GM13977 (cell line): ENCODE data around the gene DLG4.

Experiments used
- DNase-seq: peaks from one replicate; pipeline ENCODE4 v3.0.0; 2012; ENCODE audit warnings: low spot score
- in situ Hi-C: fragments of 300-500 bp; cut with MboI; formaldehyde crosslinking; loops from one replicate; pipeline ENCODE4 v1.12.0; 2022; ENCODE audit warnings: low sequenced_read_pairs, low pct_unique_long_range_greater_than_20kb, mixed read lengths, inconsistent platforms; ENCODE audit not compliant: unreplicated experiment
- TF ChIP-seq, protein P1 (sequence below): IDR thresholded peaks from 2 replicates; pipeline ENCODE4 v1.5.1; 2012; ENCODE audit warnings: mild to moderate bottlenecking, control low read depth; ENCODE audit not compliant: insufficient read depth; ENCODE audit errors: extremely low read depth, missing control alignments

Gene DLG4

GRCh38 chr17:7254511-7254910 is 34.9 kb upstream of the DLG4 start:
- DNase-seq, result no peak
- in situ Hi-C loops, result no loop called here
- TF ChIP-seq, protein P1, sequence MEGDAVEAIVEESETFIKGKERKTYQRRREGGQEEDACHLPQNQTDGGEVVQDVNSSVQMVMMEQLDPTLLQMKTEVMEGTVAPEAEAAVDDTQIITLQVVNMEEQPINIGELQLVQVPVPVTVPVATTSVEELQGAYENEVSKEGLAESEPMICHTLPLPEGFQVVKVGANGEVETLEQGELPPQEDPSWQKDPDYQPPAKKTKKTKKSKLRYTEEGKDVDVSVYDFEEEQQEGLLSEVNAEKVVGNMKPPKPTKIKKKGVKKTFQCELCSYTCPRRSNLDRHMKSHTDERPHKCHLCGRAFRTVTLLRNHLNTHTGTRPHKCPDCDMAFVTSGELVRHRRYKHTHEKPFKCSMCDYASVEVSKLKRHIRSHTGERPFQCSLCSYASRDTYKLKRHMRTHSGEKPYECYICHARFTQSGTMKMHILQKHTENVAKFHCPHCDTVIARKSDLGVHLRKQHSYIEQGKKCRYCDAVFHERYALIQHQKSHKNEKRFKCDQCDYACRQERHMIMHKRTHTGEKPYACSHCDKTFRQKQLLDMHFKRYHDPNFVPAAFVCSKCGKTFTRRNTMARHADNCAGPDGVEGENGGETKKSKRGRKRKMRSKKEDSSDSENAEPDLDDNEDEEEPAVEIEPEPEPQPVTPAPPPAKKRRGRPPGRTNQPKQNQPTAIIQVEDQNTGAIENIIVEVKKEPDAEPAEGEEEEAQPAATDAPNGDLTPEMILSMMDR, result no peak

- TF ChIP-seq, protein P1, result no peak
- DNase-seq, result no peak
- in situ Hi-C loops, result no loop called here
Observed at GRCh38 chr17:7253082-7253481, 33.4 kb upstream of the DLG4 start.

DNA sequence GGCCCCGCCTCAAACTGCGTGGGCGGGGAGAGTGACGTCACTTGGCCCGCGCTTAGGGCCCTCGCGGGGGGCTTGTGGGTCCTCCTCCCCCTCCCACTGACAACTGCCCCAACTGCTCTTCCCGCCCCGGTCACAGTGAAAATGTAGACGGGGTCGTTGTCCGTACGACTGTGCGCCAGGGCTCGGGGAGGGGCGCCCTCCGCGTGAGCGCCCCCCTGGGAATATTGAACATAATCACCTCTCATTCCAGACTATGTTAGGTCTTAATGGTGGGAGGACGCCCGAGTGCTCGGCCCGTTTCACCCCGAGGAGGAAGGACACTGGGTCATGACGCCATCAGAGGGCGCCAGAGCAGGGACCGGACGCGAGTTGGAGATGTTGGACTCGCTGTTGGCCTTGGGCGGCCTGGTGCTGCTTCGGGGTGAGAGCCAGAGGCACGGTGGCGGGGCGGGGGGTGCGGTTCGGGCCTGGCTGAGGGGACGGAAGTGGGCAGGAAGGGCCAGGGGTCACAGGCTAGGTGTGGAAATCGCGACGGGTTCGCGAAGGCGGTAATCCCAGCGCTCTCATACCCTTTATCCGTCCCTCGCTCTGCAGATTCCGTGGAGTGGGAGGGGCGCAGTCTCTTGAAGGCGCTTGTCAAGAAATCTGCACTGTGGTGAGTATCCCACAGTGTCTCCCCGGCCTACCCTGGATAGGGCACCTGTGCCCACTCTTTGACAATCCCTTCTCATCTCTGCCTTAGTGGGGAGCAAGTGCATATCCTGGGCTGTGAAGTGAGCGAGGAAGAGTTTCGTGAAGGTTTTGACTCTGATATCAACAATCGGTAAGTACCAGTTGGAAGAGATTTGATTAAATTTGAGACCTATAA is 32.8 kb upstream of the DLG4 start, which contains the start of gene ELP5:
ELP5 (plus strand) TSS at position 40 of the 868 bp plus-strand sequence; CDS start at position 376, 336 bp downstream.
- in situ Hi-C loops, result no loop called here
- peak; percentile 91 for DNase-seq
- TF ChIP-seq, protein P1, result peak; percentile 44

GRCh38 chr17:7251661-7252175 is 32.1 kb upstream of the DLG4 start, which contains the start of gene CTDNEP1:
Gene CTDNEP1, minus strand, starts transcription at chr17:7251734. Its CDS starts 438 bp downstream, at chr17:7251296.
- in situ Hi-C loops, result no loop called here
- TF ChIP-seq, protein P1, result no peak
- peak; percentile 99 for DNase-seq

DNA sequence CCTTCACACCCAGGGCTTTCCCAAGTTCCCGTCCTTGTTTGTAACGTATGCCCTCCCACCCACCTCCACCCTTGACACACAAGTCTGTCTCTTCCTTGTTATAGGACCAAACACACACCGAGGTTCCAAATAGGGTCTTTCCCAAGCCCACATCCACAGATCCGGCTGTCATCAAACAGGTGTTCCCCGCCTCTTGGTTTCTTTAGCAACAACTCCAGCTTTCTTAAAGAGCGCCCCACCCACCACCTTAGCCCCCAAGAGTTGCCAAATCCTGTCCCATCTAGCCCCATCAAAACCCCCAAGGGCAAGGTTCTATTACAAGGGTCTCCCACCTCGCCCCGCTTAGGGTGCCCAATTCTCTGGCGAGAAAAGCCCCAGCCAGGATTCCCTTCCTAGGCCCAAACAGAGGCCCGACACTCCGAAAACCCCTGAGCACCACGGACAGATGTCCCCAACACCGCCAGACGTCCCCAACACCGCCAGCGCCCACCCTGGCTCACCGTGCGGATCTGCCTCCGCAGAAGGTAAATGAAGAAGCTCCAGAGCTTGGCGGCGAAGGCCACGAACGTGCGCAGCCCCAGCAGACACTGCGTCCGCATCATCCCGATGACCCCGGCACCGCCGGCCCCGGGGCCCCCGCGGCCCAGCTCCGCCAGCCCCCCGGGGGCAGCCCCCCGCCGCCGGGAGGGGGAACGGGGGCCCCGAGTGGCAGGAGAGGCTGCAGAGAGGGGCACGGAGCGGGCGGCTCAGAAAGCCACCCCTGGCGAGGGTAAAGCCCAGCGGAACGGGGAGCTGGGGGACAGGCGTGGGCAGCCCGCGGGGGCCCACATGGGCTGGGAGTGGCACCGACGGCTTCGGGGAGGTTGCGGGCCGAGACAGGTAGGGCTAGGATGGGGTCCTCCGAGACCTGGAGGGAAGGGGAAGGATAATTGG is 31.3 kb upstream of the DLG4 start:
- in situ Hi-C loops, result no loop called here
- no peak for DNase-seq
- TF ChIP-seq, protein P1, result no peak

DNA sequence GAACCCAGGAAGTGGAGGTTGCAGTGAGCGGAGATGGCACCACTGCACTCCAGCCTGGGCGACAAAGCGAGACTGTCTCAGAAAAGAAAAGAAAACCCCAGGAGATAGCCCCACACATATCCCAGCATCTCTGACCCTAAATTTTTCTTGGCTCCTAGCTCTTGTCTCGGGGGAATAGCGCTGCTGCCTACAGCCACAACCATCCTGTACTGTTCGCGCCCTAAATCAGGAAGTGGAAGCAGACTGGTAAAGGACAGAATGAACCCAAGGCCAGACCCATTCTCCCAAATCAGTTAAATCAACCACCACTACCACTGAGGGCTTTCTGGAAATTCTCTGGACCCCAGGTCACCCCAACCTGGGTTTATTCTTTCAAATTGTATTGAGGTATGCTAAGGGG is 30.2 kb upstream of the DLG4 start:
- TF ChIP-seq, protein P1, result no peak
- DNase-seq, result no peak
- in situ Hi-C loops, result no loop called here
